HepG2 (cell line): Measurements from ENCODE around the gene KDM4B. TPM values are rescaled to one million over a fixed set of nuclear protein-coding genes. Genes with fewer than 3 reads are reported as not detected.

Source experiments
- ATAC-seq: fragments of 200-7000 bp; cut with Tn5 transposase; 3 replicates; pipeline ENCODE4 v1.9.1; 2020; ENCODE audit warnings: mild to moderate bottlenecking, moderate library complexity
- BruUV-seq: library from RNA; stranded (reverse); fragments of 400-500 nt; replicated peaks from 2 replicates; lab custom pipeline; 2021; lab: Mats Ljungman, UMichigan
- CTCF ChIA-PET: fragments of 300-600 bp; formaldehyde crosslinking; extraction: SDS; loops from one replicate; lab custom pipeline; 2021; ENCODE audit warnings: low total read pairs, inconsistent platforms, low intra/inter-chr PET ratio; lab: Yijun Ruan, JAX
- POLR2A ChIA-PET: fragments of 350-600 bp; sonication (Branson Sonifier 250); formaldehyde crosslinking; loops from one replicate; lab custom pipeline; 2020; ENCODE audit warnings: antibody characterized with exemption, inconsistent platforms; lab: Yijun Ruan, JAX
- DNase-seq: peaks from one replicate; pipeline ENCODE4 v3.0.0-alpha.2; 2015; ENCODE audit warnings: low spot score
- FAIRE-seq: peaks from 3 replicates; lab custom pipeline; 2011; peaks lifted over from hg19 to GRCh38; lab: Jason Lieb, UNC
- H2AFZ ChIP-seq: one replicate; pipeline ENCODE4 v1.6.1; 2011; ENCODE audit warnings: low read length, inconsistent platforms
- H3K27ac ChIP-seq: fragments of 300-600 bp; 3 replicates; pipeline ENCODE4 v1.8.0; 2011; ENCODE audit warnings: mixed run types, mild to moderate bottlenecking, mixed read lengths, low read length, inconsistent platforms; ENCODE audit not compliant: insufficient read depth; ENCODE audit errors: extremely low read length
- H3K27me3 ChIP-seq, 2 experiments: fragments of 200-600 bp in 1 of 2; 2 replicates in 1 of 2; 3 replicates in 1 of 2; pipeline versions ENCODE4 v1.6.0 to v1.8.0; 2011; ENCODE audit warnings: low read length in 2 of 2, mild to moderate bottlenecking in 2 of 2, moderate library complexity in 2 of 2, inconsistent platforms in 1 of 2; ENCODE audit not compliant: insufficient read depth in 2 of 2, control insufficient read depth in 1 of 2
- H3K36me3 ChIP-seq, 2 experiments: fragments of 200-600 bp in 1 of 2; replicated peaks in 1 of 2; 2 replicates in 1 of 2; 3 replicates in 1 of 2; pipeline versions ENCODE4 v1.5.1 to v1.8.0; 2011; ENCODE audit warnings: low read length in 2 of 2, inconsistent platforms in 1 of 2; ENCODE audit not compliant: insufficient read depth in 2 of 2, control insufficient read depth in 1 of 2
- H3K4me1 ChIP-seq: 2 replicates; pipeline ENCODE4 v1.5.1; 2012; ENCODE audit warnings: low read length, inconsistent platforms; ENCODE audit not compliant: insufficient read depth
- H3K4me2 ChIP-seq: 2 replicates; pipeline ENCODE4 v1.6.0; 2011; ENCODE audit warnings: low read depth, low read length, inconsistent platforms
- H3K4me3 ChIP-seq, 3 experiments: fragments of 200-600 bp in 1 of 3; sonication (generic), shearing (Covaris generic) in 1 of 3; replicated peaks in 1 of 3; 2 replicates each; pipeline ENCODE4 v1.5.1; 2011 to 2016; ENCODE audit warnings: low read length in 3 of 3, inconsistent platforms in 2 of 3, low read depth in 2 of 3, mild to moderate bottlenecking in 2 of 3, control low read depth in 1 of 3, mixed read lengths in 1 of 3; ENCODE audit not compliant: insufficient read depth in 1 of 3
- H3K79me2 ChIP-seq: one replicate; pipeline ENCODE4 v1.6.1; 2011; ENCODE audit warnings: low read length, inconsistent platforms; ENCODE audit not compliant: insufficient read depth
- H3K9ac ChIP-seq: 2 replicates; pipeline ENCODE4 v1.6.0; 2011; ENCODE audit warnings: mild to moderate bottlenecking, low read depth, low read length, inconsistent platforms; ENCODE audit not compliant: insufficient read depth
- H3K9me3 ChIP-seq: 2 replicates; pipeline ENCODE4 v1.5.1; 2012; ENCODE audit warnings: mild to moderate bottlenecking, low read length
- H4K20me1 ChIP-seq: 2 replicates; pipeline ENCODE4 v1.6.0; 2011; ENCODE audit warnings: inconsistent platforms, mild to moderate bottlenecking, low read length, moderate library complexity; ENCODE audit not compliant: insufficient read depth
- ATF7 ChIP-seq, 2 experiments: fragments of 450-650 bp in 1 of 2; sonication (generic) in 1 of 2; formaldehyde crosslinking in 1 of 2; IDR thresholded peaks; 2 replicates each; pipeline versions ENCODE4 v1.4.0 to v1.6.1; 2016 to 2020; ENCODE audit warnings: antibody characterized with exemption in 1 of 2, mild to moderate bottlenecking in 1 of 2, missing genetic modification reagents in 1 of 2
- HDAC6 ChIP-seq: fragments of 200-600 bp; sonication (generic); IDR thresholded peaks from 2 replicates; pipeline ENCODE4 v1.7.0; 2017; ENCODE audit warnings: mild to moderate bottlenecking, antibody characterized with exemption, low read length, low read depth
- LRRFIP1 ChIP-seq: sonication (generic); formaldehyde crosslinking; conservative IDR thresholded peaks from 2 replicates; pipeline ENCODE4 v1.4.0; 2020; ENCODE audit warnings: missing genetic modification reagents
- MLLT10 ChIP-seq: sonication (generic); formaldehyde crosslinking; IDR thresholded peaks from 2 replicates; pipeline ENCODE4 v1.4.0; 2020; ENCODE audit warnings: missing genetic modification reagents
- RFX5 ChIP-seq: IDR thresholded peaks from 2 replicates; pipeline ENCODE4 v1.6.1; 2011; ENCODE audit warnings: low read depth, low read length, improper control_type of control experiment
- SCMH1 ChIP-seq: sonication (generic); formaldehyde crosslinking; IDR thresholded peaks from 2 replicates; pipeline ENCODE4 v1.9.0; 2021; ENCODE audit warnings: missing genetic modification reagents, mild to moderate bottlenecking, borderline replicate concordance
- SOX6 ChIP-seq, 2 experiments: fragments of 450-650 bp in 1 of 2; sonication (generic) in 1 of 2; formaldehyde crosslinking in 1 of 2; IDR thresholded peaks; 2 replicates each; pipeline versions ENCODE4 v1.4.0 to v1.6.1; 2017 to 2020; ENCODE audit warnings: antibody characterized with exemption in 1 of 2, mild to moderate bottlenecking in 1 of 2, missing genetic modification reagents in 1 of 2
- TBX2 ChIP-seq: sonication (generic); formaldehyde crosslinking; IDR thresholded peaks from 2 replicates; pipeline ENCODE4 v1.5.0; 2020; ENCODE audit warnings: missing genetic modification reagents, mild to moderate bottlenecking, borderline replicate concordance
- TFAP4 ChIP-seq: sonication (generic); IDR thresholded peaks from 2 replicates; pipeline ENCODE4 v1.6.1; 2016; ENCODE audit warnings: low read depth, borderline replicate concordance
- TOPORS ChIP-seq: sonication (generic); formaldehyde crosslinking; IDR thresholded peaks from 2 replicates; pipeline ENCODE4 v1.8.0; 2023; ENCODE audit warnings: mild to moderate bottlenecking, missing genetic modification reagents
- ZBTB33 ChIP-seq: sonication (generic); formaldehyde crosslinking; IDR thresholded peaks from 2 replicates; pipeline ENCODE4 v1.4.0; 2020; ENCODE audit warnings: missing genetic modification reagents
- ZFP62 ChIP-seq: sonication (generic); formaldehyde crosslinking; IDR thresholded peaks from 2 replicates; pipeline ENCODE4 v1.4.0; 2020; ENCODE audit warnings: missing genetic modification reagents
- ZKSCAN8 ChIP-seq: IDR thresholded peaks from 2 replicates; pipeline ENCODE4 v1.6.1; 2016; ENCODE audit warnings: borderline replicate concordance, missing genetic modification reagents, missing compliant biosample characterization
- WGBS: methylation state at CpG from one replicate; pipeline ENCODE4 v1.1.6; 2017; ENCODE audit warnings: low lambda C conversion rate; 5-methylcytosine and 5-hydroxymethylcytosine counted together
- in situ Hi-C: cut with HindIII; loops from 2 replicates; pipeline ENCODE4 v1.10.0; 2017; ENCODE audit warnings: low pct_unique_long_range_greater_than_20kb; ENCODE audit not compliant: extremely low pct_ligation_motif_present
- intact Hi-C: fragments of 100-400 bp; cut with micrococcal nuclease; formaldehyde crosslinking; loops from one replicate; pipeline ENCODE4 v1.10.0; 2022; ENCODE audit not compliant: unreplicated experiment
- polyA plus RNA-seq, 8 experiments: library from polyadenylated mRNA; depleted of rRNA in 3 of 8; stranded (reverse) in 7 of 8; unstranded in 1 of 8; fragments of >200 nt; fragmentation: Illumina TruSeq in 4 of 8; extraction: Trizol in 4 of 8; gene quantifications; 2 replicates each; pipeline versions ENCODE4 v1.2.1 to v1.2.3, GENCODE V29; 2011 to 2016; ENCODE audit warnings: low read depth in 4 of 8, missing spikeins in 1 of 8, mixed read lengths in 1 of 8; ENCODE audit not compliant: insufficient read depth in 1 of 8
- total RNA-seq, 5 experiments: library from RNA; depleted of rRNA; stranded (reverse); fragments of >200 nt; fragmentation: Illumina TruSeq; extraction: Trizol; gene quantifications; 2 replicates each; pipeline ENCODE4 v1.2.3, GENCODE V29; 2016; ENCODE audit warnings: low read depth in 1 of 5
- TF ChIP-seq, protein P1 (sequence below): sonication (generic); formaldehyde crosslinking; IDR thresholded peaks from 2 replicates; pipeline ENCODE4 v1.5.0; 2020; ENCODE audit warnings: mild to moderate bottlenecking, missing genetic modification reagents, borderline replicate concordance

Gene KDM4B
- total and polyA plus RNA-seq, 2 of the 13 experiments (the other 11 are each of a cell fraction or from before 2014, with no cell fraction given): 4.9 to 14.6 TPM

DNA sequence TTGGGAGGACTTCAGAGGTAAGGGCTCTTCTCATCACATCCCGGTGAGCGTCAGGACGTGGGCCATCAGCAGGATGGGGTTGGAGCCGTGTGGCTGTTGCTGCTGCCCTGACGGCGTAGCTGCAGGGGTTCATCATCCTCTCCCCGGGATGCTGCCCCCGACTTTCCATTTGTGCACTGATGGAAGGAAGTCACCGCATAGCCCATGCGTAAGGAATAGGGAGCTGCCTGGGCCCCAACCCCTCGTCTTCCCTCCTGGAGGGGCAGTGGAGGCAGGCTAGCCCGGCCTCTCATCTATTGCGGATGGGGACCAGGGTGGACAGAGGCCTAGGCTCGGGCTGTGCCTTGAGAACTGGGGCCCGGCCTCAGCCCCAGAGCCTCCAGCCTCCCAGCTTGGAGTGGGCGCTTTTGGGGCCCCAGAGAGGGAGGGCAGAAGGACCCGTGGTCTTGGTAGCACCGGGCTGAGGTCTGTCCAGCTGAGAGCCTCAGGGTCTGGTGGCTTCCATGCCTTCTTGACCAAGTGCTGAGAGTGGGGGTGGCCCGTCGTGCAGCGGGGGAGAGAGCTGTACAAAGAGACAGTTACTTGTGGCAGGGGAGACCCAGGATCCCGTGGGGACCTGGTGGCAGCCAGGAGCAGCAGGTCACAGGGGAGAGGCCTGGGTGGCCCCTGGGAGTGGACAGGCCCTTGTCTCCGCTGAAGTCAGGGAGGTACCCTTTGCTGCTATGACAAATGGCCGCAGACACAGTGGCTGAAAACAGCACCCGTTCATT, 44.0 kb downstream of the KDM4B start:
- peaks cover 9 to 20% of the 10 kb centered on the region in 2 experiments; a peak in 3 of 5 replicates for H3K36me3 ChIP-seq
- H3K9ac ChIP-seq: no peak overlapping the region
- peaks cover 50% of the 10 kb centered on the region for H3K79me2 ChIP-seq
- no peaks in the 10 kb centered on the region; the same call in 1 of the 2 replicates for H3K4me1 ChIP-seq
- H3K9me3 ChIP-seq: no peaks in the 10 kb centered on the region
- no peak overlapping the region for H2AFZ ChIP-seq
- peaks cover 41% of the 10 kb centered on the region; the same call in 1 of the 2 replicates for H4K20me1 ChIP-seq
- ATAC-seq (no peak), FAIRE-seq (no peak), DNase-seq (no peak)
- ChIA-PET POLR2A (no interaction called here), CTCF (no interaction called here)
- H3K4me2 ChIP-seq: no peak overlapping the region
- no peak overlapping the region for H3K27ac ChIP-seq
- BruUV-seq: no TSS peak
- WGBS: 100% methylated on average over 4 of the region's 25 CpGs
- no peak overlapping the region for H3K4me3 ChIP-seq
- no peaks in the 10 kb centered on the region for H3K27me3 ChIP-seq
- intact Hi-C loops (no loop called here), in situ Hi-C loops (no loop called here)
- TF ChIP-seq RFX5 (no peak), ZFP62 (CRISPR knock-in tag) (no peak), MLLT10 (CRISPR knock-in tag) (no peak), SOX6 (IDR thresholded peaks at IDR 0.05) (no peak), SOX6 (CRISPR knock-in tag; IDR thresholded peaks at IDR 0.05) (no peak), ZKSCAN8 (CRISPR knock-in tag) (no peak), ATF7 (IDR thresholded peaks at IDR 0.05) (no peak), ATF7 (CRISPR knock-in tag; IDR thresholded peaks at IDR 0.05) (no peak), HDAC6 (no peak), LRRFIP1 (CRISPR knock-in tag) (no peak), TFAP4 (no peak), TBX2 (no peak), ZBTB33 (CRISPR knock-in tag) (no peak), TOPORS (CRISPR knock-in tag) (no peak), SCMH1 (CRISPR knock-in tag) (no peak)
- TF ChIP-seq, protein P1, sequence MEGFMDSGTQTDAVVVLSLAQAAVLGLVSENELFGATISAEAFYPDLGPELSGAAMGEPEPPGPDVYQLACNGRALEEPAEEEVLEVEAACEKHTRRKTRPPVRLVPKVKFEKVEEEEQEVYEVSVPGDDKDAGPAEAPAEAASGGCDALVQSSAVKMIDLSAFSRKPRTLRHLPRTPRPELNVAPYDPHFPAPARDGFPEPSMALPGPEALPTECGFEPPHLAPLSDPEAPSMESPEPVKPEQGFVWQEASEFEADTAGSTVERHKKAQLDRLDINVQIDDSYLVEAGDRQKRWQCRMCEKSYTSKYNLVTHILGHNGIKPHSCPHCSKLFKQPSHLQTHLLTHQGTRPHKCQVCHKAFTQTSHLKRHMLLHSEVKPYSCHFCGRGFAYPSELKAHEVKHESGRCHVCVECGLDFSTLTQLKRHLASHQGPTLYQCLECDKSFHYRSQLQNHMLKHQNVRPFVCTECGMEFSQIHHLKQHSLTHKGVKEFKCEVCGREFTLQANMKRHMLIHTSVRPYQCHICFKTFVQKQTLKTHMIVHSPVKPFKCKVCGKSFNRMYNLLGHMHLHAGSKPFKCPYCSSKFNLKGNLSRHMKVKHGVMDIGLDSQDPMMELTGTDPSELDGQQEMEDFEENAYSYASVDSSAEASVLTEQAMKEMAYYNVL (CRISPR knock-in tag): no peak
